ENCODE measurements around the gene WBP4. TPM values are rescaled to one million over a fixed set of nuclear protein-coding genes. Genes with fewer than 3 reads are reported as not detected.

WBP4 gene
- total and polyA plus RNA-seq, 4 donors: 3.9 to 6.8 (median 5.5) TPM

GRCh38 chr13:41013835-41014234 lies 47.5 kb upstream of the WBP4 start (continued):
- no peak for TF ChIP-seq REST (IDR thresholded peaks at IDR 0.05)
- no peak for TF ChIP-seq GABPA (IDR thresholded peaks at IDR 0.05 in 1 of 2, conservative IDR thresholded peaks at IDR 0.05 in 1 of 2)
- no peak for TF ChIP-seq EGR1 (IDR thresholded peaks at IDR 0.05; ENCODE audit: low read depth in 2 of 2)
- no peak for TF ChIP-seq RXRA (IDR thresholded peaks at IDR 0.05)

- Histone ChIP-seq H3K4me1 (ENCODE audit: control insufficient read depth in 4 of 4, insufficient read depth in 4 of 4, low read length in 3 of 4) (peaks cover 8 to 30% (median 18%) of the 10 kb centered on the region in 4 donors), H3K36me3 (ENCODE audit: control insufficient read depth in 4 of 4, insufficient read depth in 3 of 4, low read depth in 1 of 4, low read length in 3 of 4) (peaks cover 0 to 3% (median 0%) of the 10 kb centered on the region in 4 donors), H3K27ac (ENCODE audit: low read depth in 1 of 2, low read length in 2 of 2) (no peak overlapping the region)
Observed at GRCh38 chr13:41015920-41016319, 45.4 kb upstream of the WBP4 start.

GRCh38 chr13:41017159-41017558 lies 44.1 kb upstream of the WBP4 start:
- WGBS: 55% methylated on average over 2 of the region's 2 CpGs
- Histone ChIP-seq H3K4me3 (ENCODE audit: low read depth in 1 of 3, low read length in 3 of 3) (no peak overlapping the region), H3K9ac (ENCODE audit: low read depth in 1 of 2, low read length in 2 of 2) (peak overlapping the region in 1 of 2 donors; percentile 91), H3K27ac (ENCODE audit: low read depth in 1 of 2, low read length in 2 of 2) (peak overlapping the region; percentile 66 to 70), H3K36me3 (ENCODE audit: control insufficient read depth in 4 of 4, insufficient read depth in 3 of 4, low read depth in 1 of 4, low read length in 3 of 4) (no peaks in the 10 kb centered on the region), H3K9me3 (ENCODE audit: control insufficient read depth in 4 of 4, low read length in 3 of 4) (no peaks in the 10 kb centered on the region), H3K27me3 (ENCODE audit: control insufficient read depth in 4 of 4, insufficient read depth in 4 of 4, low read length in 3 of 4) (no peaks in the 10 kb centered on the region), H3K4me1 (ENCODE audit: control insufficient read depth in 4 of 4, insufficient read depth in 4 of 4, low read length in 3 of 4) (peaks cover 5 to 30% (median 20%) of the 10 kb centered on the region in 4 donors)
- no peak for DNase-seq (ENCODE audit: low spot score)
- TF ChIP-seq RAD21 (IDR thresholded peaks at IDR 0.05): no peak
- TF ChIP-seq NR2F2 (IDR thresholded peaks at IDR 0.05): no peak
- TF ChIP-seq SP1 (IDR thresholded peaks at IDR 0.05): no peak
- TF ChIP-seq FOXA1 (IDR thresholded peaks at IDR 0.05): no peak
- no peak for TF ChIP-seq JUND (IDR thresholded peaks at IDR 0.05)
- TF ChIP-seq ATF3 (IDR thresholded peaks at IDR 0.05): no peak
- TF ChIP-seq RXRA (IDR thresholded peaks at IDR 0.05): no peak
- no peak for TF ChIP-seq EGR1 (IDR thresholded peaks at IDR 0.05; ENCODE audit: low read depth in 2 of 2)
- no peak for TF ChIP-seq HNF4G (IDR thresholded peaks at IDR 0.05)
- TF ChIP-seq REST (IDR thresholded peaks at IDR 0.05): no peak

More at GRCh38 chr13:41015920-41016319, 45.4 kb upstream of the WBP4 start:
- Histone ChIP-seq H3K4me3 (ENCODE audit: low read depth in 1 of 3, low read length in 3 of 3) (no peak overlapping the region), H3K9ac (ENCODE audit: low read depth in 1 of 2, low read length in 2 of 2) (no peak overlapping the region), H3K27me3 (ENCODE audit: control insufficient read depth in 4 of 4, insufficient read depth in 4 of 4, low read length in 3 of 4) (no peaks in the 10 kb centered on the region), H3K9me3 (ENCODE audit: control insufficient read depth in 4 of 4, low read length in 3 of 4) (no peaks in the 10 kb centered on the region)
- WGBS: 84% methylated on average over 6 of the region's 6 CpGs
- no peak for TF ChIP-seq TAF1 (conservative IDR thresholded peaks at IDR 0.05)
- DNase-seq (ENCODE audit: low spot score): no peak
